Anterior cingulate cortex (tissue), 58 donors: ENCODE data around the gene CCNI2.
A peak's percentile ranks its signal among the peaks of the same experiment; 100 is the strongest.

Experiments
- DNase-seq, 58 donors: peaks; one replicate each; lab custom pipeline; 2025; lab: John Stamatoyannopoulos, UW

The CCNI2 gene

DNA sequence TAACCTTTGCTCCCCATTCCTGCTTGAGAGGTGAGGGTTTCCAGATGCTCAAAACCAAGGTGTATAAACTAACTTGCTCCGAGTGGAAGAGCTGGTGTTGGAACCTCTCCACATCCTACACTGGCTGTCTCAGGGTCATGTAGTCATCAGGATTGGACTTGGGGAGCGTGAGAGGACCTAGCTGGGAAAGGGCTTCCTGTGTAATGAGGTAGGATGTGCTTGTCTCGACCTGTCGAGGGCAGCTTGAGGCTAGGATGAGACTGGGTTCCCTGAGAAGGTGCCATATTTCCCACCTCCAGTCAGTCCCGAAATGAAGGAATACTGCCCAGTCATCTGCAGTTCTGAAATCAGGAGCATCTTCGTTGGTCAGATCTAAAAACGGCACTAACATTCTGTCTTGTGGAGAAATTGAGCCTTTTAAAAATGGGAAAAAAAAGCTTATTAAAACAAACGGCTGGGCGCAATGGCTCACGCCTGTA, 1.3 kb downstream of the CCNI2 start:
- DNase-seq = no peak

DNA sequence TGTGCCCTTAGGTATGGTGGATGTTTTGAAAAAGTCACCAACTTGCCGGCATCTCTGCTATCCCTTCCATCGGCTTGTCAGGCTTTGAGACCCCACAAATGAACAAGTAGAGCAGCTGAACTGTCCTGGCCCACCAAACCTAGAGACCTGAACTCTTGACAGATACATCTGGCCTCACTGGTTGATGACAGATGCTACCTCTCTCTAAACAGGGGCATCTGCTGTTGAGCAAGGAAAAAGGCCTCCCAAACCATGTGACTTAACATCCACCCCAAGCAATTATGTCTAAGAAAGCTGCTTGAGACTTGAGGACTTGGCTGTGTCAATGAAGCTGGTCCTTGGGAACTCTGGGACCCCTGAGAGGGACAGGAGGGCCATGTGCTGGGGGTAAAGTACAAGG, 2.3 kb downstream of the CCNI2 start:
- DNase-seq = no peak

DNA sequence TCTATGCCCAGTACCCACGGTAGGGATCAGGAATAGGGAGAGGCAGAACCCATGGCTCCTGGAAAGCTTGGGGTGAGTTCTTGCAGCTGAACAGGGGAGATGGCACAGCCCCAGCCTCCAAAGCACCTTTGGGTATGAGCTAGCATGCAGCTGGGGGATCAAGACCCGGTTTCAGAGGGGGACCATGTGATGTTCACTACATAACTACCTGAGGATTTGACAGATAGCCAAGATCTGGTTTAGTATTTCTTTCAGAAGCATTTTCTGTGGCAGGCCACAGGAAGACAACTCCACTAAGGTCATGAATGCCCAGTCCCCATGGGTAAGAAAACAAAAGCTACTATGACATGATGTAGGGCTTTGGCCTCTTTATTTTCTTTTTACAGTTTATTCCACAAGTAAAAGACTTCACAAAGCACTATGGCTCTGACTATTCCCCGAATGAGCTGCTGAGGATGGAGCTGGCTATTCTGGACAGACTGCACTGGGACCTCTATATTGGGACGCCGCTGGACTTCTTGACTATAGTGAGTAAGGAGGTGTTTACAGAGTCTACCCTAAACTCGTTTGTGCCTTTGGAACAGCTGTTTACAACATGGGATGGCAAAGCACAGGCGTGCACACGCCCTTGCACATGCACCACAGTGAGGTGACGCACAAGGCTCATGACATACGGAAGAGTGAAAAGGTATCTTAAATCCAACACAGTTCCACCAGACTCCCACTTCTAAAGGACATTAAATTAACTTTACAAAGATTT, 3.4 kb downstream of the CCNI2 start:
- no peak for DNase-seq

DNA sequence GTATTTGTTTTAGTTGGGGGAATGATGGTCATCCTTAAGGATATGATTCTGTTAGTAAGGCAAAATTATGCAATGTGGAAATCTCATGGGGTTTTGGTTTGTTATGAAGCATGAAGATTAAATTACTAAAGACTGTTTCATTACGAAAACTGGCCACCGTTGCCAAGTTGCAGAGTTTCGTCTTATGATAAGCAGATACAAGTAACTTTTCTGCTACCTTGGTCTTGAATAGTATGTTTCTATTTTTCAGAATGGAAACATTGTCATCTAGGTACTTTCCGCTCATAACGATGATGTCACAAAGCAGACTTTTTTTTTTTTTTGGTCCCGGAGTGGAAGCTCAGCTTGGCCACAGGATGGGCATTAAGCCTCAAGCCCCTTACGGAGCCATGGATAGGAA, 4.2 kb downstream of the CCNI2 start:
- DNase-seq = no peak

DNA sequence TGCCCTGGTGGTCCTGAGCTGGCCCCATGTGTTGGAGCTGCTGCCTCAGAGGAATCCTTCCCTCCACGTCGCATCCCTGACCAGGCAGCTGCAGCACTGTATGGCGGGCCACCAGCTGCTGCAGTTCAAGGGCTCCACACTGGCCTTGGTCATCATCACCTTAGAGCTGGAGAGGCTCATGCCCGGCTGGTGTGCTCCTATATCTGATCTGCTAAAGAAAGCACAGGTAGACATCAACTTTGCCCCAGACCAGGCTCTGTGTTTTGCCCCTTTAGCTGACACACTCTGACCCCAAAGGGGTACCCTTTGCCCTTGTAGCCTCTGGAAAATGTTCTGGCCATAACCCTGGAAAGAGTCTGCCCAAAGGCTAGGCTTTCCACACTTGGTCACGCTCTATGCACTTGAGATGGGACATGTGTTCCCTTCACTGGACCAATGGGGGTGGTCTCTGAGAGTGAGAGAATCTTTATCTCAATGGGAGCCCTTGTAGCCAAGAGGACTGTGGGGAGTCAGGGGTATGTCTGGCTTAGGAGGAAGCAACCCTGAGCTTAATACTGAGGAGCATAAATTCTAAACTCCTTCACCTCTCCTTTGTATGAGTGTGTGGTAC, 4.8 kb downstream of the CCNI2 start:
- DNase-seq = no peak

DNA sequence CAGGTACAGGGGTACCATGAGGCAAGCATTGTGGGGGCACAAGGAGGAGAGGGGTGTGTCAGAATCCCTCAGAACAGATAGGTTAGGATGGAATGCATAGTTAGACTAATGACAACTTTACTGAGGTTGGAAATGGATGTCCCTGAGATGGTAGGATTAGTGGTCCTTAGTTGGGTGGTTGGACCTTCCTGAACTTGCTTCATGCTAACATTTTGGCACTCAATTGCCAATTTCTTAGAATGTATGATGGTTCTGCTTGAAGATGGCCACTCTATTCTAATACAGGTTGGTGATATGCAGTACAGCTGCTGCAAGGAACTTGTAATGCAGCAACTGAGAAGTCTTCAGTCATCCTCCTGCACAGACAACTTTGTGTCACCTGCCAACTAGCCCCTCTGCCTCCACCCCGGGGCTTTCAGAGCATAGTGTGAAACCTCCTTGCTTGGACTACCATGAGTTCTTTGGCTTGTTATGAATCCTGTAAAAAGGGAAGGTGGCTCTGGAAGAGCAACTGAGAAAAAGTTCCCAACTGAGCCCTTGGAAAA, 5.4 kb downstream of the CCNI2 start:
- DNase-seq = no peak

DNA sequence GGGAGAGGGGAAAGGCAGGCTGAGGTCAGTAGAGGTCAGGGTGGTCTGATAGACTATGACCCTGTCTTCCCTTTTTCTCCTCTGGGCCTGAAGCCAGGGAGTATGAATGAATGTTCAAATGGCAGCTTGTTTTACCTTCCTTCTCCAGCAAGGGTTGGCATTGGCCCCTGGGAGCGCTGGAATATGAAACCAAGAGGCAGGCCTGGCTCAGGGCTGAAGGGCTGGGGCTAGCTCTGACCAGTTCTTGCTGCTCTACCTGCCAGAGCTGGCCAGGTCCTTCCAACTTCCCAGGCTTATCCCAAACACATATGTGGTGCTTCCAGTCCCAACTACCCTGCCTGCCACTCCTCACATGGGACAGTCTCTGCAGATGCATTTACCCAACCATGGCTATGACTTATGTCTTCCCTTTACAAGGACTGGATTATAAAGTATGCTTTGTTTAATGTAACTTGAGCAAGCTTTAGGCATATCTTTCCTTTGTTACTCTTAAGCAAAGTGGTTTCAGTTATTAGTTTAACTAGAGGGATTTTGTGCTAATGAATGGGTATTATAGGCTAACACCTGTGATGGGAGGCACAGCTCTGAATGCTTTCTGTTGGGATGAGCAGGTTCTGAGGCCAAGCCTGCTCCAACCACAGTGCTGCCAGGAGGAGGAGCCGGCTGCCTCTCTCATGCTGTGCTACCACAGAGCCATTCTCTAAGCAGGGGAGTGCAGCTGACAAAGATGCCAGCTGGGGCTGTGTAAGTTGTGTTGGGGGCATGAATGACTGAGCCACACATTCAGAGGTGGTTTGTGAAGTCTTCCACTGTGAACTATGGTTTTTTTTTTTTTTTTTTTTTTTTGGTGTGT, 6.1 kb downstream of the CCNI2 start:
- peak in 43 of 58 donors; percentile 21 to 83 (median 65) for DNase-seq

DNA sequence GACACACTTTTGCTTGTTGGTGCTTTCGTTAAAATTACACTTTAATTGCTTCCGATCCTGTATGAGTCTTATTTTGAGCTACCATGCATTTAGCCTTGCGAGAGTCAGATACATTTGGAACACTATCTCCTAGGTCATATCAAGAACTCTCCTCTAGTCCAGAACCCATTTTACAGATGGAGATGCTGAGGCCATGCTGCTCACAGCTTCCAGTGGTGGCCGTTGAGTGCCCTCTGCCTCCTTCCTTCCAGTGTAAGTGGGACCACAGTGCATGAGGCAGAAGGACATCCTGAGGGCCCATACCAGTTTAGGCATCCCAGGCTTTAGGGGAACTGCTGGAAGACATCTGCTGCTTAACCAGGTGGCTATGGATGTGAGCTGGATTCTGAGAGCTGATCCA, 6.9 kb downstream of the CCNI2 start:
- no peak for DNase-seq

DNA sequence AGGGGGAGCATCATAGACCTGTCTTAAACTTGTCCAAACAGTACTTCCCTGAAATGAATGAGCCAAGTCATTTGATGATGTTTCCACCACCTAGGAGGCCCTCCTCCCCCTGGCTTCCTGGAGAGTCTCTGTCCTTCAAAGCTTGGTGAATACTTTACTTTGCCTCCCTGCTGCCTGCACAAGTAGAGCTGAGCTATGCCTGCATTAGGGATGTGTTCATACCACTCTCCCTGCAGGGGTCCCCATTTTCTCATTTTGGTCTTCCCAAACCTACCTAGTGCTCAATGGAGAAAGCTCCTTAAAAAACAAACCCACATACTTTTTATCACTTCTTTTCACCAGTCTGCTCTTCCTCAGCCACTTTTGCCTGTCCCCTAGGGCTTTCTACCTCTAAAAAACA, 7.7 kb downstream of the CCNI2 start:
- peak in 6 of 58 donors; percentile 18 to 42 (median 29) for DNase-seq

DNA sequence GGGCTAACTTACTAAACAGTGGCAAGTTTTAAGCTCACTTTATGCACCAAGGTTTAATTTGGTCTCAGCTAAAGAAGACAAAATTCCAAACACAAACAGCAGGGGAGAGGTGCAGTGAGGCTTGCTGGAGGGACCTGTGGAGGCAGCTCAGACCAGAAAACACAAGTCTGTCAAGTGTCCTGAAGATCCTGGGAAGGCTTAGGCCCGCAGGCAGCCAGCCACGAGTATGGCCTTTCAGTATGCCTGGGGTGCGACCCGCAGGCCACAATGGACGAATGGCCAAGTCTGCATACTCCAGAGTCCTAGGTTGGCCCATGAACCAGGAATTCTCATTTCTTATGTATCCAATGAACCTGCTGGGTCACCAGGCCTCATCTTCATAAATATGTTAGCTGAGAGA, 9.3 kb downstream of the CCNI2 start:
- no peak for DNase-seq

DNA sequence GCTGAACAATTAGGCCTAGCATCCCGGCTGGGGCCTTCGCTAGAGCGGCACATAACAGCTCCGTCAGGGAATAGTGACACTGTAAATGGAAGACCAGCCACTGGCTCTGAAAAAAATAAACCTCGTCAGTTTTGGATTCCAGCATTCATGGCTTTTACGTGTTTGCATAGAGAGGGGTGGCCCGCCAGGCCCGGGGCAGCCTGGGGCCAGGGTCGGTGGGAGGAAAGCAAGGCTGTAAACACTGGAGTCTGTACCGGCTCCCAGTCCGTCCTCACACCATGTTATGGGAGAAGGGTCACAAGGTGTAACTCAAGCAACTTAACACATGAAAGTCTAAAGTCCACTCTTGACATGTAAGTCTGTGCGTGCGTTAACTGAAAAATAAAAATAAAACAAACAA, 11.2 kb downstream of the CCNI2 start:
- DNase-seq = no peak

DNA sequence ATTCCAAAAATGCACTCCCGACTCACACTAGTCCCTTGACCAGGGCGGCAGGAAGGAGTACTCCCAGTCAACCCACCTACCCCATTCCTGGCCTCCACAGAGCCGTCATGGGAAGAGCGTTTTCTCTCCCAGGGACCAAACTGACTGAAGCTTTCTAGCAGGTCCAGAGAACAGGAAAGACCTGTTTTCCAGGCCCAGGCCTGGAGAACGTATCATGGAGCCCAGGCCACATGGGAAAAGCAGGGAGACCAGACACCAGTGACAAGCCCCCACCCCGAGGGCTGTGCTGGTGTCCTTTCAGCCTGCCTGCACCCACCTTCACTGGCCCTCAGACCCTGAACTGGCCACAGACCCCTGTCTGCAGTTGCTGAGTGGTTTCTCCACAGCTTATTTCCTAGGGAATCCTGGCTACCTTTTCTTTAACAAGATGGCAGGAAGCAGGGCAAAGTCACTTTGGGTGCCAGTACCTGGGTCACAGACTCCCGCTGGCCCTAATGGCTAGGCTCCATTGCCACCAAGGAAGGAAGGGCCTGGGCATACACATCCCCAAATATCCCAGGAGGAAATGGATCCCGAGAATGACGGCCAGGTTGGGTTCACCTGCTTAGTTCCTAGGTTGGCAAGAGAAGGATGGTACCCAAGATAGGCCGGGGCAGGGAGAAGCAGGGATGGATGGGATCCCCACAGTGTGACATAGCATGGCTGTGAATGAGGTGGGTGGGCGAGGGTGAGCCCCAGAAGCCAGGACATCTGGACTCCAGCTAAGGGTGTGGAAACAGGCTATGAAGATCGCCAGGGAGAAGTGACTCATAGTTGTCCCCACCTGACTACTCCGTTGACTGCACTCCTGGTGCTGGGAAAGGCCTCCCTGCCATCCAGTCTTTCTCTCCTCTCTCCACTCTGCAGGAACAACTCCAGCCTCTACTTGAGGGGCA, 12.2 kb downstream of the CCNI2 start:
- DNase-seq = no peak

DNA sequence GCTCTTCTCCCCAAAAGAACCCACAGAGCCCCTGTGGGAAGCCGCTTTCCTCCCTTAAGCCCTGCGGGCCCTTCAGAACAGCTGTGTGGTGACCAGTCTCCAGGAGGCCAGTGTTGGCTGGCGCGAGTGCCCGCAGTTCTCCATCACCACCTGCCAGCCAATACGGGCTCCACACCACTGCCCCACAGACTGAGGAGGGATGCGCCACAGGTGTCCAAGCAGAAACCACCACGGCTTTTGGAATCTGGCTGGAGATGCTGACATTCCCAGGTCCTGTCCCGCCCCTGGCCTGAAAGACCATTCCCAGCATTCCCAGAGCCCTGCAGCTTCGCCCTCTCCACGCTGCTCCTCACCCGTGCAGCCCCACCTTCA, 12.8 kb downstream of the CCNI2 start:
- no peak for DNase-seq

DNA sequence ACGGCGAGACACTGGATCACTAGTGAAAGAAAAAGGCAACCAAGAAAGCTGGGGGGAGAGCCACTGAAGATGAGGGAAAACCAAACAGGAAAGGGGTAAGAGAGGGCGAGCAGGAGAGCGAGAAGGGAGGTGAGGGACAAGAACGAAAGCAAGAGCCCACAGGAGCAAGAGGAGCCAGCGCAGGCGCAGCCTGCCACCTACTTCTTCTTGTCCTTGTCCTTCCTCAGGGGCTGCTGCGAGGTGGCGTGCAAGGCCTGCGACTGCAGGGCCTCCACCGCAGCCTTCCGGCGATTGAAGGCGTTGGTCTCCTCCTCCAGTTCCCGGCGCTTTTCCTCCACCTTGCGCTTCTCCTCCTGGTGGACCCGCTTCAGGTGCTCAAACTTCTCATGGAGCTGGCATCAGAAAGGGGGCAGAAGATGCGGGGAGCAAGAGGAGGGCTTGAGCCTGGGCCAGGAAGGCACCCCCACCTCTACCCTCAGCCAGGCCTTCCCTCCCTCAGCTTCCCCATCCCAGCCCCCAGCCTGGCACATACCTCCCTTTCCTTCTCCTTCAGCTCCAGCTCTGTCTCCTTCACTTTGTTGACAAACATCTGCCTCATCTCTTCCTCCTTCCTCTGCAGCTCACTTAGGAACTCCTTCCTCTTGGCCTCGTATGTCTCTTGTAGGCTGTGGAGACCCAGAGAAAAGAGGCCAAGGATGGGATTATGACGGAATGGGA, 13.5 kb downstream of the CCNI2 start:
- no peak for DNase-seq

DNA sequence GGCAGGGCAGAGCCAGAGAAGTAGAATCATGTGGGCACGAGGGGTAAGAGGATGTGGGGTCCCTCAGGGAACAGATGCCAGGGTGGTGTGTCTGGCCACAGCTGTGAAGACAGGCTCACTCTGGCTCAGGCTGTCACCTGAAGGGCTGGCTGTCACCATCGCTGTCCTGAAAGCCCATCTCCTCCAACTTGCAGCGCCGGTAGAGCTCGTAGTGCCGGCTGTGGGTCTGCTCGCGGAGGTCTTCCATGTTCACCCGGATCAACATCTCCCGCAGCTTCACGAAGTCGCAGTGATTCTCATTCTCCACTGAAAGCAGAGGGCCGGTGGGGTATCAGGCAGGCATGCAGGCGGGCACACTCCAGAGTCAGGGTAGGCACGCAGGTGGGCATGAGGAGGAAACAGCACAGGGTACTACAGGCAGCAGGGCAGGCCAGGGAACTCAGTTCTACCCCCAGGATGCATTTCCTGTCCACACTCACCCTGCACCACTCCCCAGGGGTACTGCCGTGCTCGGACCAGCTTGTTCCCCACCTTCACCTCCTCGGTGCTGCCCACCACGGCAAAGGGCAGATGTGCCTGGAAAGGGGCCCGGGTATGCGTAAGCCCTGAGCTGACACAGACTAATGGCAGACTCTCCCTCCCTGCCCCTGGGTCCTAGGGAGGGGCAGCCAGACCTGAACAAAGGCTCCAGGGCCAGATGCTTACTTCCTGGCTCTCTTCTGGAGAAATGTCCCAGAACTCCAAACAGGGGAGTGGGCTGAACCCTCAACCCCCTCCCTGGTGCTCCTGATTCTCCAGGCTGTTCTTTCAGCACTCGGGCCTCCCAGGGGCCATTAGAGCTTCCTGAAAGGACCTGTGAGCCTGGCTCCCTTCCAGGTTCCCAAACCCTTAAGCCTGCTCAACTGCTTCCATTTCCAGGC, 14.4 kb downstream of the CCNI2 start:
- no peak for DNase-seq

DNA sequence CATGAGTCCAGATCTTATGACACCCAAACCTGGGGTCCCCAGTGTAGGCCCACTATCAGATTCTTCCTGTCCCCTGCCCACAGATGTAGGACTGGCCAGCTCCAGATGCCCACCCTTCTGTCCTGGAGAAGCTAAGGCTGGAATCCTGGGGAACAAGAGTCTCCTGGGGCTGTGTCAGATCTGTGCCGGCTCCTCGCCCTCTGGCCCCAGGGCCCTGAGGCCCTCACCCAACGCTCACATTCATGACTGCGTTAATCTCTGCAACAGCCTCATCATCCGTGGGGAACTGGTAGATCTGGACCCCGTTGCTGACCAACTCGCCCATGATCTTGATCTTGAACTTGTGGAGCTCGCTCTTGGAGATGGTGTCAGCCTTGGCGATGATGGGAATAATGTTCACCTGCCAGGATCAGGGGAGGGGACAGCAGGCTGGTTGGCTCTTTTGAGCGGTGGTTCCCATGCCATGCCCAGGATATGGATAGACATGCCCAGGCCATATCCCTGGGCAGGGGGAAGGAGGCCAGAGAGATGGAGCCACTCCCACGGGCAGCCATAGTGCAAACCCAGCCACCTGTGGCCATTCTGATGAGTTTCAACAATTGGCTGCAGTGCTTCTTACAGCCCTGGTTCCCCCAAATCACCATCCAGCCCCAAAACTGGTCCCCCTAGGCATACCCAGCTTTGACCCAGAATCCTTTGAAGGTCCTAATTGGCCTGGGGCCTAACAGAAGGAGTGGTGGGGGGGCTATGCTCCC, 15.2 kb downstream of the CCNI2 start:
- DNase-seq = no peak
